Glomerular visceral epithelial cell (primary cell): ENCODE measurements around the gene INMT.

Experiments
- DNase-seq: peaks from one replicate; pipeline ENCODE4 v3.0.0-alpha.2; 2016; ENCODE audit errors: extremely low spot score

Gene INMT

GRCh38 chr7:30728591-30729100 lies 23.3 kb upstream of the INMT start:
- DNase-seq: no peak

GRCh38 chr7:30729642-30730041 lies 22.3 kb upstream of the INMT start:
- DNase-seq: no peak

- no peak for DNase-seq
These were observed 21.8 kb upstream of the INMT start for GRCh38 chr7:30730097-30730496.

DNA sequence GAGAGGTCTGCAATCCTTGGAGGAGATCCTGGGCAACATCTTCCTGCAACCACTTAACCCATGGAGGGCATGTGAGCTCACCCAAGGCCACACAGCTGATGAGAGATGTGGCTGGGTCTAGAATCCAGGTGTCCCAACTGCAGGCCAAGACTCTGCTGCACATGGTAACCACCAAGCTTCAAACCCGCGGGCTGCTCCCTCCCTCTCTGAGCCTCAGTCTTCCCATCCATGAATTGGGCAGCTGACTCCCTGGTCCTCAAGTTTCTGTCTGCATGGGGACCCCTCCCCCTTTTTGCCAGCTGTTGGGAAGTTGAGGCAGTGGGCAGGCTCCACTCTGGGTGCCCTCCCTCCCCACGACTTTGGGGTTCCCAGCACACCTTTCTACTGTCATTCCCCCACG lies 20.9 kb upstream of the INMT start:
- DNase-seq: no peak

DNA sequence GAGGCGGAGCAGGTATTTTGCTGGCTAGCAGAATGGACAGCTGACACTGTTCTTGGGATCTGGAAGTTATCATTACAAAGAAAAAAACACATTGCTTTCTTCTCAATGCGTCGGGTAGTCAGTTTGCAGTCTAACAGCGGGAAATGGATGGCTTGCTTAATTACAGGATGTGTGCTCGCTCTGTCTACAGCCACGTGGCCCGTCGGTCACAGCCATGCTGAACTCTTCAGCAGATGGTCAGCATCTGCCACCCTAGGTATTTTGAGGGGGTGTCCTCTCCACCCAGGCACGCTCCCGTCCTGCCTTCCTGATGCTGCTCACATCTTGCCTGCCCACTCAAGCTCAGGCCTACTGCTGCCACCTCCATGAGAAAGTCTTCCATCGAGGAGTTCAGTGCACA lies 20.4 kb upstream of the INMT start:
- DNase-seq: no peak

DNA sequence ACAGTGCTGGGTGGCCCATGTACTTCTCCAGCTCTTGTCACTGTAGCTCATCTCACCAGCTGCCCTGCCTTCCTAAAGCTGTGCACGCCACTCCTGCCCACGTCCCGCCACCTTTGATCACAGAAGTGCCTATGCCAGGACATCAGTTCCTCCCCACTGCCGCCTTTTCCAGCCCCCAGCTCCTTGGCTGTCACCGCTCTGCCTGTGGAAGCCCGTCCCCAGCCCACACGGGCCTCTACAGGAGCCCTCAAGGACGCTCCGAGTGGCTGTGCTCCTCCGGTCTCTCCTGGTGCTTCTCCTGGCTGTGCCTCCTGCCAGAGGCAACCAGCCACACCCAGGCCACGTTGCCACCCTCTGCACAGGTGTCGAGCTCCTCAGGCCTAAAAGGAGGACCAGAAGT lies 19.3 kb upstream of the INMT start:
- no peak for DNase-seq

DNA sequence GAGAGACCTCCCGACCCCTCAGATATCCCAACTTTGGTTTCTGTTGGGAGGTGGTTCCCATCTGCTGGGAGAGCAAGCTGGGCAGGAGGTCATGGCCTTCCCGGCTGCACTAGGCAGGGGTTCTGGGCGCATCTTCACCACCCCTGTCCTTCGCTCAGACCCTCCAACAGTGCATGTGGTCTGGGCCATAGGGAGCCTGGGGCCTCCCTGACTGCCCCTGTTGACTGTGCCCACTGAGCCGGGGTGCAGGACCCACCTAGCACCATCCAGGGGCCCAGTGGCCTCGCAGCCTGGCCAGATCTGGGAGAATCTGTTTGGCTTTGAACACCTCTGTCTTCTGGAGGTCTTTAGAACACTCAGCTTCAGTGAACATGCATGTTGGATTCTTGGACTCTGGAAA lies 18.7 kb upstream of the INMT start:
- no peak for DNase-seq

DNA sequence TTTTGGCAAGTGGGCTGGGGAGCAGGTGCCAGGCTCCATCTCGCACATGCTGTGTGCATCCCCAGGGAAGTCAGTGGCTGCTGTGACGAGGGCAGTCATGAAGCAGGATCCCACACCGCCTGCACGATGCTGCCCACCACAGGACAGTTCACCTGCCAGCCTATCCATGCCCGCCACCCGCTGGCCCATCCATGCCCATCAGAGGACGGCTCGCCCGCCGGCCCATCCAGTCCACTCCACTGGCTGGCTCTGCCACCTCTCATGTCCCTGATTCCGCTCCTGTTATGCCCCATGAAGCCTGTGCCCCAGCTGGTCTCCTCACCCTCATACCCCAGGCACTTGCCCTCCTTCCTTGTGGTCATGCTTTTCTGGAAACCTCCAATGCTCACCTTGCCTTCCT lies 18.2 kb upstream of the INMT start:
- no peak for DNase-seq

DNA sequence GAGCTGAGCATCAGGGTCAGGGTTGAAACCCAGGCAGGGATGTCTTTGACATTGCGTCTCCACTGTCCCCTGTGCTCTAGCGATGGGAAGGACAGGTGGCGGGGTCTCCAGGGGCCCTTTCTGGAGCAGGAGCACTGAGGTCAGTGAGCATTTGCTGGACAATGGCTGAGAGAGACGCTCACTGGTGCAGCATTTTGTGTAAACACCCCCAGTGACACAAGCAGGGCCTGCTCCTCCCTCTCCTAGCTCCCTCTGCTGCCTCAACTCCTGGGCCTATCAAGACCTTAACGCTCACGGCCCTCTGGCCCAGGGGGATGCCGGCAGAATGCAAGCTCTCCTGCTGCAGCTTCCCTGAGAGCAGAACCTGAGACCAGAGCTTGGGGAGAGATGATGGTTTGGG lies 17.4 kb upstream of the INMT start:
- DNase-seq: no peak

GRCh38 chr7:30735631-30736030 lies 16.3 kb upstream of the INMT start:
- DNase-seq: no peak

GRCh38 chr7:30736291-30736690 lies 15.6 kb upstream of the INMT start:
- no peak for DNase-seq

GRCh38 chr7:30738026-30738915 lies 13.7 kb upstream of the INMT start:
- no peak for DNase-seq

DNA sequence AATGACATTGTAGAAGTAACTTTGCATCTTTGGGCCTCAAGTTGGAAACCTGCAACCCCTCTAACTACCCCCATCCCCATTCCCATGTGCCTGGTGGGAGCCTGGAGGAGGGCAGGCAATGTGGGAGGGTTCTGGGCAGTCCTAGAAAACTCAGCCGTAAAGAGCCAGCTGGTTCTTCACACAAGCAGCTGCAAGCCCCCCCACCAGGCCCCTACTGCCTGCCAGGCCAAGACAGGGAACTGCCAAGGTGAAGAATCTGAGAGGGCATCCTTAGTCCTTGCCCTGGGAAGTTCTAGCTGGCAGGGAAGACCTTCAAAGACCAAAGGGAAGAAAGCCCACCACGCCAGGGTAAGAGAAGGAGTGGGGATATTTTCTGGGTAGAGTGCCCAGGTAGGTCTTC lies 12.2 kb upstream of the INMT start:
- DNase-seq: no peak

- DNase-seq: peak; percentile 65
These were observed 11.3 kb upstream of the INMT start for GRCh38 chr7:30740417-30741181.

DNA sequence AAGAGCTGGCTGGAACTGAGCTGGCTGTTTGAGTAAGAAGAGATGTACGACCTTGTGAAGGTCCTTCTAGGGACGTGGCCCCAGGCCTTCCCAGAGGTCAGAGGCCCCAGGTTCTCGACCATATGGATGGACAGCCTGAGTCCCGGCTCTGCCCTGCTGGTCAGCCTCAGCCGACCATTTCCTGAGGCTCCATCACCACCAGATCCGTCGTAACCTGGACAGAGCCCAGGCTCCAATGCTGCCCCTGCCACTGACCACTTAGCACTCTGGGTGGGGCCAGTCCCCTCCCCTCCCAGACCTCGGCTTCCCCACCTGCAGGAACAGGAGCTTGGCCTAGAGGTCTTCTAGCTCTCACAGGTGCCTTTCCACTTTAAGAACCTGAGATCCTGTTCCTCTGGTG lies 10.6 kb upstream of the INMT start:
- DNase-seq: no peak

DNA sequence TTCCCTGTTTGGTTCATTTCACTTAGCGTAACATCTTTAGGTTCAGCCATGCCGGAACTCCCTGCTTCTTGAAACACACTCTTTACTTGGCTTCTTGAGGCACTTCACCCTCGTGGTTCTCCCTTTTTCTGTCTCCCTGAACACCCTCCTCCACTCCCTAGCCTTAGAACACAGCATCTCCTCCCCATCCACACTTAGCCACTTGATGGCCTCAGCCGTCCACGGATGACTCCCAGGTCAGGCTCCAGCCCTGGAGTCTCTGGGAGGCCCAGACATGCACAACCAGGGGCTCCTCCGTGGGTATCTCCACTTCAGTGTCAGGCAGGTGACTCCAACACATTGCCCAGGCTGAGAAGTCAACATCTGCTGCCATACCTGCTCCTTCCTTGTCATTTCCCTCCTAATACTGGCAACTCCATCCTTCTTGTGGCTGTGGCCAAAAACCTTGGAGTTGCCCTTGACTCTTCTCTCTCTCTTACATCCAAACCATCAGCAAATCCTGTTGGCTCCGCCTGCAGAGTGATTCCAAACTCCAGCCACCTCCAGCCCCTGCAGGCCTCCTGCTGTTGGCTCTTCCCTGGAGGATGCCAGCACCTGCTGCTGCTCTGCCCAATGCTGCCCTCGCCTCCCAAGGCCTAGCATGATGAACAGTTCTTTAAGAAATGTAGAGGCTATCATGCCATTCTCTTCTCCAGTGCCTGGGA lies 8.4 kb upstream of the INMT start:
- peak; percentile 6 for DNase-seq

GRCh38 chr7:30744075-30744417 lies 7.9 kb upstream of the INMT start:
- no peak for DNase-seq

GRCh38 chr7:30745261-30745941 lies 6.5 kb upstream of the INMT start:
- no peak for DNase-seq

DNA sequence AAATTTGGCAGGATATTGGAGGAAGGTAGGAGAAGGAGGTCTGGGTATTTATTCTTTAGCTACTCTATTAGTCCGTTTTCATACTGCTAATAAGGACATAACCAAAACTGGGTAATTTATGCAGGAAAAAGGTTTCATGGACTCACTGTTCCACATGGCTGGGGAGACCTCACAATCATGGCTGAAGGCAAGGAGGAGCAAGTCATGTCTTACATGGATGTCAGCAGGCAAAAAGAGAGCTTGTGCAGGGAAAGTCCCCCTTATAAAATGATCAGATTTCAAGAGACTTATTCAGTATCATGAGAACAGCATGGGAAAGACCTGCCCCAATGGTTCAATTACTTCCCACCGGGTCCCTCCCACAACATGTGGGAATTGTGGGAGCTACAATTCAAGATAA lies 1.9 kb upstream of the INMT start:
- DNase-seq: no peak

DNA sequence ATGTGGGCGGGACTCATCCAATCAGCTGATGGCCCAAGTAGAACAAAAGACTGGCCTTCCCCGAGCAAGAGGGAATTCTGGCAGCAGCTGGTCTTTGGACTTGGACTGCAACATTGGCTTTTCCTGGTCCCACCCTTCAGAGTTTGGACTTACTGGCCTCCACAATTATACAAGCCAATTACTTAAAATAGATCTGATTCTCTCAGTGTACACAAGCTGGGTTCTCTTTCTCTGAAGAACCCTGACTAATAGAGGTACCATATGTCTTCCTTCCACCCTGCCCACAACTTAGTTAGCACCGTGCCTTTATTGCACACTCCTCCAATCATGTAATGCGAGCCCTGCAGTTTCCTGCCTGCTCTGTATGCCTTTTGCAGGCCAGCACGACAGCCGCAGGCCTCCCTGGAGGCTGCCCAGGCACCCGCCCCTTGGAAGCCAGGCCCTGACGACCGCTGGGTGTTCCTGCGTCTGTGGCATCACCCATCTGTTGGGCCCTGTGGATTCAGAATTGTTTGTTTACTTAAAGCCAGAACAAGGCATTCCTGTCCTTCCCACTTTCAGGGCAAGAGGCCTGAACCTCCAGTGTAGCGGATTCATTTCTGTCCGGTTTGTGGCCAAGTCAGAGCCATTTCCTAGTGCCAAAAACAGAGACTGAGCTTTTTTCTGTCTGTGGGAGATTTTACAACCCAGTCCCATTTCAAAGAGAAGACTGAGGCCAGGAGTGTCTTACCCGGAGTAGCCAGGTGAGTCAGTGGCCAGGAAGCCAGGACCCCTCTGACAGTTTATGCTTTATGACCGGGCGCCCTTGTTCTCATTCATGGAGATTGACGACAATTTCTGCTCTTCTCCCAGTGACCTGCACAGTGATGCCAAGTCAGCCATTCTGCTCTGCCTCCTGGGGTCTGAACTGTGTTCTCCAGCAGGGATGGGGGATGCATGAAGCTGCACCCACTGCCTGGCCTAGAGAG lies 968 bp upstream of the INMT start:
- no peak for DNase-seq

DNA sequence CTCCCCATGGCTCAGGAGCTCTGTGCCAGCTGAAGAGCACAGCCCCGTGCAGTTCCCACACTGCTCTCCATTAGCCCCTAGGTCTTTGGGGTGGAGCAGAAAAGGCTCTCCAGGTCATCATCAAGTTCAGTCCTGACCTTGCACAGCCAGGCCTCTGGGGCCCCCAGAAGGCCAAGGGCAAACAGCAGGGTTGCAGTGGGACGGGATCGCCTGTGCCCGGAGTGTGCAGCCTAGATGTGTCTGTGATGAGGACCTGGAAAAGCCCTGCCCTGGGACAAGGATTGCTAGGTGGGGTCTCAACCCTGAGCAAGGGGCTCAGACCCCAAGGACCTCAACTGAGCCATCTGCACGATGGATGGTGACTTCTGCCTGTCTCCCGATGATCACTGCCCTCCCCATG lies 549 bp downstream of the INMT start:
- no peak for DNase-seq
